Ishikawa (cell line): Measurements from ENCODE around the gene NR5A2.

Source experiments
- CEBPB ChIP-seq: IDR thresholded peaks from 2 replicates; pipeline ENCODE4 v1.6.1; 2012
- CREB1 ChIP-seq: IDR thresholded peaks from 2 replicates; pipeline ENCODE4 v1.6.1; 2012; ENCODE audit warnings: low read depth
- EGR1 ChIP-seq: IDR thresholded peaks from 2 replicates; pipeline ENCODE4 v1.6.1; 2012
- EP300 ChIP-seq: IDR thresholded peaks from 2 replicates; pipeline ENCODE4 v1.6.1; 2012; ENCODE audit warnings: borderline replicate concordance
- FOXM1 ChIP-seq: IDR thresholded peaks from 2 replicates; pipeline ENCODE4 v1.6.1; 2012; ENCODE audit warnings: low read depth, borderline replicate concordance
- MAX ChIP-seq: IDR thresholded peaks from 2 replicates; pipeline ENCODE4 v1.6.1; 2012
- NFIC ChIP-seq: IDR thresholded peaks from 2 replicates; pipeline ENCODE4 v1.6.1; 2012
- RAD21 ChIP-seq: IDR thresholded peaks from 2 replicates; pipeline ENCODE4 v1.6.1; 2012; ENCODE audit warnings: low read depth
- REST ChIP-seq: IDR thresholded peaks from 2 replicates; pipeline ENCODE4 v1.6.1; 2012; ENCODE audit warnings: low read depth, mild to moderate bottlenecking
- TAF1 ChIP-seq: IDR thresholded peaks from 2 replicates; pipeline ENCODE4 v1.6.1; 2012; ENCODE audit warnings: low read depth, mild to moderate bottlenecking
- TCF12 ChIP-seq: IDR thresholded peaks from 2 replicates; pipeline ENCODE4 v1.6.1; 2012; ENCODE audit warnings: low read depth
- TEAD4 ChIP-seq: IDR thresholded peaks from 2 replicates; pipeline ENCODE4 v1.6.1; 2012
- YY1 ChIP-seq: IDR thresholded peaks from 2 replicates; pipeline ENCODE4 v1.6.1; 2012; ENCODE audit warnings: low read depth
- ZBTB7A ChIP-seq: IDR thresholded peaks from 2 replicates; pipeline ENCODE4 v1.6.1; 2012; ENCODE audit warnings: low read depth
- TF ChIP-seq, protein P1 (sequence below): IDR thresholded peaks from 2 replicates; pipeline ENCODE4 v1.6.1; 2012

NR5A2 gene

DNA sequence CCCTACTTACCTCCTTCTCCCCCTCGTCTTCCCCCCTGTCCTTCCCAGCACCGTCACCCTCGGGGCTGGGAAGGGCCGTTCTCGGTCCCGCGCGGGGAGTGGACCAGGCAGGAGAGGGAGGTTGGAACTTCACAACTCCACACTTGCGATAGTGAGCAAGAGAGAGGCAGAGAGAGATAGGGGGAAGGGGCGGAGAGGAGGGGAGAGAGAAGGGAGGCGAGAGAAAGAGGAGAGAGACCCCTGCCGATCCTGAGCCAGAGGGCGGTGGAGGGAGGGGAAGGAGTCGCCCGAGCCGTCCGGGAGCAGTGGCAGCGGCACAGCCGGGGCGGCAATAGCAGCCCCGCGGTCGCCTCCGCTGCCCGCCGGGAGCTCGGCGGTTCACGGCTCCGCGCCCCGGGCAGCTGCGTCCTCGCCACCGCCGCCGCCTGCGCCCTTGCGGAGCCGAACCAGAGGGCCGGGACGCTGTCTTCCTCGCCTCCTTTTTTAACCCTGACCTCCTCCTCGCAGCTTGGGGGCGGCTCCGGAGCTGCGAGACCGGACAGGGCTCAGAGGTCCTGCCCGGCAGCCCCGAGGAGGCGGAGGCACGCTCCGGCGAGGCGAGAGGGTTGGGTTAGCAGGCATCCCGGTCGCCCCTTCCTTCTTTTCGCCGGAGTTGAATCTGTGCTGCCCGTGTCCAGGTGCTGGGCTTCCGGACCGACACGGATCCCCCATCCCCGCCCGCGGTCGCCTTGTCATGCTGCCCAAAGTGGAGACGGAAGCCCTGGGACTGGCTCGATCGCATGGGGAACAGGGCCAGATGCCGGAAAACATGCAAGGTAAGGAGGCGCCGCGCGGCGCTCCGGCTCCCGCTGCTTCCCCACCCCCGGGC, 11.7 kb downstream of the NR5A2 start:
- TF ChIP-seq EP300 (no peak), TCF12 (no peak), CEBPB (no peak), NFIC (peak; percentile 29; the same call in 1 of the 2 replicates), REST (no peak), RAD21 (no peak), ZBTB7A (peak; percentile 33; the same call in 1 of the 2 replicates), MAX (0 out of 2 replicates have a peak, but pooled peaks have one; percentile 10), CREB1 (no peak), FOXM1 (no peak), YY1 (0 out of 2 replicates have a peak, but pooled peaks have one; percentile 18)
- TF ChIP-seq, protein P1, sequence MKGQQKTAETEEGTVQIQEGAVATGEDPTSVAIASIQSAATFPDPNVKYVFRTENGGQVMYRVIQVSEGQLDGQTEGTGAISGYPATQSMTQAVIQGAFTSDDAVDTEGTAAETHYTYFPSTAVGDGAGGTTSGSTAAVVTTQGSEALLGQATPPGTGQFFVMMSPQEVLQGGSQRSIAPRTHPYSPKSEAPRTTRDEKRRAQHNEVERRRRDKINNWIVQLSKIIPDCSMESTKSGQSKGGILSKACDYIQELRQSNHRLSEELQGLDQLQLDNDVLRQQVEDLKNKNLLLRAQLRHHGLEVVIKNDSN, result no peak

DNA sequence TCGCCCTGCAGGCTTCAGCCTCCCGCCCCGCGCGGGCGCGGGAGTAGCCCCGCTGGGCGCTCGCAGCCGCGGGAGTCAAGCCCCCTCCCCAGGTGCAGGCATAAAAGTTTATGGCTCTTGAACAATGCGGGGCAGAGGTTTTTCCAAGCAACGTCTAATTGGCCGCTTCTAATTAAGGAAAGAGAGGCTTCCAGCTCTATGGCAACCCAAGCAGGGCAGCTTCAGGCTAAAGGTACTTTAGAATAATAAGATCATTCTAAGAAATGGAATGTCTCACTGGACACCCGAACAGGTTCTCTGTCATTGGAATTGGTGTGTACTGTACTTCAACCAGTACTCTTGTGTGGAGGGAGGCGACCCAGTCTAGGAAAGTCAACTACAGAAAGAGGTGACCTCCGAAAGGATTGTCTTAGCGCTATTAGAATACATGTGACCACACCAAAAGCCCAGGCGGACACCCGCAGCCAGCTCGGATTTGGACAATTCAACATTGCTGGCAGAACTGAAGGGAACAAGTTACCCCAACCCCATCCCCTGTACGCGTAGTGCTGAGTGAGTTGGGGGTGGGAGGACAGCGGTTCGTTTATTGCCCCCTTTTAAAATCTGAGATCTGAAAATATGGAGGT, 12.5 kb downstream of the NR5A2 start:
- TF ChIP-seq, protein P1, result no peak
- TF ChIP-seq TCF12 (no peak), CEBPB (no peak), CREB1 (no peak), REST (no peak), FOXM1 (no peak), MAX (no peak), TAF1 (no peak), YY1 (no peak), TEAD4 (no peak), ZBTB7A (no peak; the same call in 1 of the 2 replicates), EGR1 (no peak), RAD21 (no peak)

DNA sequence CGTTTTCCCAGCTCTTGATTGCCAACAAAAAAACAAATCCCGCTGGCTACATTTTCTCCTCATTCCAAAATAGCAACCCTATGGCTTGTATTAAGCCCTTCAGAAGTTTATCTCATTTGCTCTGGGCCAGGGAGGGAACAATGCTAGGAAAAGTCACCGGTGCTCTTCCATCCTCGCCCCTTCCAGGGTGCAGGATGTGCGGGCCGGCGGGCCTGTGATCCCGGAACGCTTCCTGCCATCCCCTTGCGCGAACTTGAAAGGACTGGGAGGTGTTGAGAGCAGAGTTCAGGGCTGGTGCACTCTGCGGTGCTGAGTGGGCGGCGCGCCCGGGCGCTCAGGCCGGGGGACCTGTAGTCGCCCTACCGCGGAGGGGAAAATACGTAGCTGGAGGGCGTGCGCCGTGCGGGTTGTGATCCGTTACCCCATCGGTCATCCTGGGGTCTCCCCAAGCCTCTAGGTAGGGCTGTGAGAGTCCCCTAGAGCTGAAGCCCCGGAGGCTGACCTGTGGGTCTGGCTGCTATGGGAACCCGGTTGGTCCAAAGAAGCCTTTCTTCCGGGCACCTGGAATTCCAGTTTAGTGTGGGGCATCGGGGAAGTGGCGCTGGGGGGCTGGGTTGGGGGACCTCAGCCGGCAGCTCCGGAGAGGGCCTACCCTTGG, 13.1 kb downstream of the NR5A2 start:
- TF ChIP-seq EP300 (no peak), YY1 (no peak), MAX (no peak), CREB1 (no peak), NFIC (no peak), TEAD4 (no peak), ZBTB7A (no peak), FOXM1 (no peak), TAF1 (no peak), CEBPB (no peak), TCF12 (no peak), EGR1 (no peak), REST (no peak), RAD21 (no peak)
- TF ChIP-seq, protein P1, result no peak
